GM12874 (cell line): ENCODE results near the gene SIGLEC14.
"Not testable (repeated sequence)": the region's sequence is repeated elsewhere in the genome, so short reads cannot be mapped to it uniquely, and the experiment has no call there.

ENCODE experiments used
- CTCF ChIP-seq: IDR thresholded peaks from 2 replicates; pipeline ENCODE4 v1.5.1; 2011; ENCODE audit warnings: low read depth, mild to moderate bottlenecking, control low read depth, low read length, moderate library complexity; ENCODE audit not compliant: insufficient read depth

SIGLEC14 gene

GRCh38 chr19:51646730-51647129 lies at the start of gene SIGLEC14:
SIGLEC14 (minus strand) TSS chr19:51646825; CDS start chr19:51646759, 66 bp downstream.
- not testable (repeated sequence) for TF ChIP-seq CTCF

GRCh38 chr19:51695702-51696315 lies 49.2 kb upstream of the SIGLEC14 start:
- no peak for TF ChIP-seq CTCF

GRCh38 chr19:51695088-51695487 lies 48.5 kb upstream of the SIGLEC14 start:
- no peak for TF ChIP-seq CTCF

GRCh38 chr19:51694318-51695085 lies 47.9 kb upstream of the SIGLEC14 start:
- TF ChIP-seq CTCF: no peak

- TF ChIP-seq CTCF: no peak
Measured at GRCh38 chr19:51693819-51694218, 47.2 kb upstream of the SIGLEC14 start.

GRCh38 chr19:51693260-51693659 lies 46.6 kb upstream of the SIGLEC14 start, which contains the start of gene SPACA6:
SPACA6 (plus strand) TSS chr19:51693330; CDS start chr19:51693527, 197 bp downstream.
- no peak for TF ChIP-seq CTCF

GRCh38 chr19:51692468-51692867 lies 45.8 kb upstream of the SIGLEC14 start:
- no peak for TF ChIP-seq CTCF
